ENCODE results near the gene SGO2.
"Not testable (repeated sequence)": the region's sequence is repeated elsewhere in the genome, so short reads cannot be mapped to it uniquely, and the experiment has no call there.

SGO2 gene

DNA sequence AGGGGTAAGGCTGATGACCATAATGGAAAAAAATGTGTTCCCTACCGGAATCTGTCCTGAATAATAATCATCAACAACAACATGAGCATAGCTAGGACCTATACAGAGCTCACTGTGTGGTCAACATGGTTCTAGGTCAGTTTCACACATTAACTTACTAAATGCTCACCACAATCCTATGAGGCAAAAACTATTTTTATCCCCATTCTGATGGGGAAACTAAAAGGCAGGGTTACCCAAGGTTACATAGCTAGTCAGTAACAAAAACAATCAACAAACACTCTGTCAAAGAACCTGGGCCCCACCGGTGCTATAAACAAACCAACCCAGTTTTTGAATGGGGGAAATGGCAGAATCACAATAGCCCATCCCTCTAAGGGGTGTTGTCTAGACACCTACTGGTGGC, 100.0 kb downstream of the SGO2 start:
- no peak for DNase-seq

DNA sequence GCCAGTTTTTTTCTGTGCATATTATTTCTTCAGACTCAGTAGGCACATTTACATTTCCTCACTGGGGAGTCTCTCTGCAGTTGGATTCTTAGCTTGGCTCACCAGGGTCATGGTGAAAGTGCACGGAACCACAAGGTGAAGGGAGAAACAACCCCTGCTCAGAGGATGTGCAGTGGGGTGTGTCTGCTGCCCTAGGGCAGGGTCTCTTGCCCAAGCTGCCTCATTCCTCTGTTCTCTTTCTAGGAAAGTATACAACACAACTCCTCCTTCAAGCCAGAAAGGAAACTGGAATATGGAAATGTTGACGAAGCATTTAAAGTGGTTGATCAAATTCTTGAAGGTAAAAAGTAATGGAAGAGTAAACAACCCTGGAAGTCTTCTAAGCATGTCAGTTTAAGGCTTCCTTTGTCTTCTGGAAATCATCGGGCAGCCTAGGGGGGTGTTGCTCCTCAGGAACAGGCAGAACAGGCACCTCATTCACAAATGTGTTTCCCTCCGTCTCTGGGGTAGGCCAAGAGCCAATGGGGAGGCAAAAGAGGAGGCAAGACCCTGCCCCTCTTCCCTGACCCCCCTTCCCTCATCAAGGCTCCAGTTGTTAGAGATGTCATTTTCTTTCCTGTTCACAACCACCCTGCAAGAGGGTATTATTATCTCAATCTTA, 101.2 kb downstream of the SGO2 start:
- no peak for DNase-seq

DNA sequence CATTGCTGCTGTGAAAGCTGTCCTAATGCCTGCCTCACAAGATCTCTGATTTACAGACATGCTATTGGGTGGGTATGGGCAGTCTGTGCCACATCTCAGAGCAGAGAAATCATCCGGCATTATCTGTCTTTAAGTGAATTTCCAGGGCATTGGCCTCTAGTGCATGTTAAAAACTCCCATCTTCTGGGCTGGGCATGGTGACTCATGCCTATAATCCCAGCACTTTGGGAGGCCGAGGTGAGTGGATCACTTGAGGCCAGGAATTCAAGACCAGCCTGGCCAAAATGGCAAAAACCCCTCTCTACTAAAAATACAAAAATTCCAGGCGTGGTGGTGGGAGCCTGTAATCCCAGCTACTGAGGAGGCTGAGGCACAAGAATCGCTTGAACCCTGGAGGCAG, 102.5 kb downstream of the SGO2 start:
- not testable (repeated sequence) for DNase-seq

DNA sequence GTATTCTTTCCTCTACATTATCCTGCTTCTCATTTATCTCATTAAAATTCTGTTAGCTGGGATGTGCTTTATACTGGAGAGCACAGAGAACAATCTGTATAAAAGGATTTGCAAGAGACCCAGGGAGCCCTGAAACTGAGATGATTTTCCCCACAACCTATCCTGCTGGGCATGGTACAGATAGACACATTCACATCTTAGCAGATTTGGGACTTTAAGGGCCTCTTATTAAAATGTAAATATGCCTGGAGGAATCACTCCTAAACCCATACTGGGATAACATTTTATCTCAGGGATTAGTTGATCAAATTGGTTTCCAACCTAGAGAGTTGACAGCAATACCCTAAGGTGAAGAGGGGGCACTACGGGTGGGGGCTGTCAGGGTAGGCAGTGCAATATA, 105.3 kb downstream of the SGO2 start:
- no peak for DNase-seq
